GM21447 (cell line): ENCODE data around the gene FAH.

Experiments
- ATAC-seq: cut with Tn5 transposase; IDR thresholded peaks from one replicate; pipeline ENCODE4 v1.9.1; 2021; ENCODE audit not compliant: unreplicated experiment

The FAH gene

GRCh38 chr15:80231371-80231770 lies 78.6 kb downstream of the FAH start:
- ATAC-seq, result no peak

GRCh38 chr15:80233581-80233980 lies 80.8 kb downstream of the FAH start:
- ATAC-seq, result no peak

GRCh38 chr15:80234883-80235282 lies 82.1 kb downstream of the FAH start:
- ATAC-seq, result no peak
